HepG2 (cell line): ENCODE data around the gene GRIK4. TPM values are rescaled to one million over a fixed set of nuclear protein-coding genes. Genes with fewer than 3 reads are reported as not detected.

Experiments
- AGO1 ChIP-seq: fragments of 200-400 bp; formaldehyde crosslinking; IDR thresholded peaks from 2 replicates; pipeline ENCODE4 v1.6.1; 2017; ENCODE audit warnings: mild to moderate bottlenecking, low read depth, low read length, moderate library complexity; ENCODE audit not compliant: poor library complexity, severe bottlenecking
- AHR ChIP-seq: IDR thresholded peaks from 2 replicates; pipeline ENCODE4 v1.6.1; 2018; ENCODE audit warnings: missing genetic modification reagents, missing compliant biosample characterization
- ARNT2 ChIP-seq: sonication (generic); formaldehyde crosslinking; IDR thresholded peaks from 2 replicates; pipeline ENCODE4 v1.8.0; 2022; ENCODE audit warnings: mild to moderate bottlenecking, low read depth, missing genetic modification reagents, moderate library complexity
- FIP1L1 ChIP-seq: fragments of 200-400 bp; formaldehyde crosslinking; IDR thresholded peaks from 2 replicates; pipeline ENCODE4 v1.6.1; 2018; ENCODE audit warnings: low read depth, mild to moderate bottlenecking, low read length, moderate library complexity, borderline replicate concordance; ENCODE audit not compliant: insufficient read depth
- FOXK1 ChIP-seq: sonication (generic); formaldehyde crosslinking; IDR thresholded peaks from 2 replicates; pipeline ENCODE4 v1.4.0; 2020; ENCODE audit warnings: low read depth, missing genetic modification reagents, borderline replicate concordance
- GATAD2A ChIP-seq: IDR thresholded peaks from 2 replicates; pipeline ENCODE4 v1.6.1; 2016
- GPN1 ChIP-seq: sonication (generic); formaldehyde crosslinking; IDR thresholded peaks from 2 replicates; pipeline ENCODE4 v1.5.1; 2020; ENCODE audit warnings: missing genetic modification reagents, borderline replicate concordance
- HNRNPL ChIP-seq: fragments of 200-400 bp; formaldehyde crosslinking; IDR thresholded peaks from 2 replicates; pipeline ENCODE4 v1.6.1; 2017; ENCODE audit warnings: mild to moderate bottlenecking, low read depth, low read length
- NCOA1 ChIP-seq: sonication (generic); formaldehyde crosslinking; IDR thresholded peaks from 2 replicates; pipeline ENCODE4 v1.9.0; 2021; ENCODE audit warnings: missing genetic modification reagents
- NFE2L2 ChIP-seq: fragments of 150-350 bp; IDR thresholded peaks from 2 replicates; pipeline ENCODE4 v1.6.1; 2014; ENCODE audit warnings: low read length
- NKX3-1 ChIP-seq: sonication (generic); formaldehyde crosslinking; IDR thresholded peaks from 2 replicates; pipeline ENCODE4 v1.5.0; 2020; ENCODE audit warnings: missing genetic modification reagents
- REPIN1 ChIP-seq: sonication (generic); formaldehyde crosslinking; IDR thresholded peaks from 2 replicates; pipeline ENCODE4 v1.8.0; 2022; ENCODE audit warnings: missing genetic modification reagents, low read depth, mild to moderate bottlenecking, borderline replicate concordance
- SP4 ChIP-seq: sonication (generic); formaldehyde crosslinking; IDR thresholded peaks from 2 replicates; pipeline ENCODE4 v1.8.1; 2023; ENCODE audit warnings: mild to moderate bottlenecking, missing genetic modification reagents
- SRF ChIP-seq: IDR thresholded peaks from 2 replicates; pipeline ENCODE4 v1.6.1; 2011; ENCODE audit warnings: mild to moderate bottlenecking, low read depth, low read length, moderate library complexity
- SRSF1 ChIP-seq: fragments of 200-400 bp; formaldehyde crosslinking; optimal IDR thresholded peaks from 2 replicates; pipeline ENCODE3; 2017; ENCODE audit warnings: mild to moderate bottlenecking, low read depth, low read length, moderate library complexity
- ZFP37 ChIP-seq: sonication (generic); formaldehyde crosslinking; IDR thresholded peaks from 2 replicates; pipeline ENCODE4 v1.4.0; 2020; ENCODE audit warnings: missing genetic modification reagents, borderline replicate concordance
- ZMYM2 ChIP-seq: sonication (generic); formaldehyde crosslinking; IDR thresholded peaks from 2 replicates; pipeline ENCODE4 v1.8.0; 2022; ENCODE audit warnings: mild to moderate bottlenecking, missing genetic modification reagents
- ZNF138 ChIP-seq: sonication (generic); formaldehyde crosslinking; IDR thresholded peaks from 2 replicates; pipeline ENCODE4 v1.5.0; 2020; ENCODE audit warnings: mild to moderate bottlenecking, low read depth, missing genetic modification reagents
- ZNF251 ChIP-seq: sonication (generic); formaldehyde crosslinking; IDR thresholded peaks from 2 replicates; pipeline ENCODE4 v1.9.0; 2021; ENCODE audit warnings: mild to moderate bottlenecking, missing genetic modification reagents
- ZNF3 ChIP-seq: IDR thresholded peaks from 2 replicates; pipeline ENCODE4 v1.7.0; 2017; ENCODE audit warnings: inconsistent platforms
- ZNF484 ChIP-seq: sonication (generic); formaldehyde crosslinking; IDR thresholded peaks from 2 replicates; pipeline ENCODE4 v1.5.1; 2020; ENCODE audit warnings: mild to moderate bottlenecking, low read depth, missing genetic modification reagents, borderline replicate concordance
- ZNF605 ChIP-seq: sonication (generic); formaldehyde crosslinking; IDR thresholded peaks from 2 replicates; pipeline ENCODE4 v1.8.0; 2022; ENCODE audit warnings: mild to moderate bottlenecking, missing genetic modification reagents
- ZSCAN29 ChIP-seq: sonication (generic); formaldehyde crosslinking; conservative IDR thresholded peaks from 2 replicates; pipeline ENCODE4 v1.4.0; 2020; ENCODE audit warnings: mild to moderate bottlenecking, missing genetic modification reagents
- ZZZ3 ChIP-seq: sonication (generic); formaldehyde crosslinking; IDR thresholded peaks from 2 replicates; pipeline ENCODE4 v1.4.0; 2020; ENCODE audit warnings: missing genetic modification reagents, mild to moderate bottlenecking, borderline replicate concordance
- polyA plus RNA-seq, 8 experiments: library from polyadenylated mRNA; depleted of rRNA in 3 of 8; stranded (reverse) in 7 of 8; unstranded in 1 of 8; fragments of >200 nt; fragmentation: Illumina TruSeq in 4 of 8; extraction: Trizol in 4 of 8; gene quantifications; 2 replicates each; pipeline versions ENCODE4 v1.2.1 to v1.2.3, GENCODE V29; 2011 to 2016; ENCODE audit warnings: low read depth in 4 of 8, missing spikeins in 1 of 8, mixed read lengths in 1 of 8; ENCODE audit not compliant: insufficient read depth in 1 of 8
- total RNA-seq, 5 experiments: library from RNA; depleted of rRNA; stranded (reverse); fragments of >200 nt; fragmentation: Illumina TruSeq; extraction: Trizol; gene quantifications; 2 replicates each; pipeline ENCODE4 v1.2.3, GENCODE V29; 2016; ENCODE audit warnings: low read depth in 1 of 5
- TF ChIP-seq, protein P1 (sequence below): sonication (generic); formaldehyde crosslinking; IDR thresholded peaks from 2 replicates; pipeline ENCODE4 v1.9.0; 2022; ENCODE audit warnings: low read depth, missing genetic modification reagents
- TF ChIP-seq, protein P2 (sequence below): sonication (generic); formaldehyde crosslinking; IDR thresholded peaks from 2 replicates; pipeline ENCODE4 v1.4.0; 2020; ENCODE audit warnings: missing genetic modification reagents, low read depth, mild to moderate bottlenecking, borderline replicate concordance
- TF ChIP-seq, protein P3 (sequence below): sonication (generic); formaldehyde crosslinking; IDR thresholded peaks from 2 replicates; pipeline ENCODE4 v1.4.0; 2020; ENCODE audit warnings: missing genetic modification reagents

Gene GRIK4
- total and polyA plus RNA-seq, 2 of the 13 experiments (the other 11 are each of a cell fraction or from before 2014, with no cell fraction given), result 0.04 to 0.07 TPM

DNA sequence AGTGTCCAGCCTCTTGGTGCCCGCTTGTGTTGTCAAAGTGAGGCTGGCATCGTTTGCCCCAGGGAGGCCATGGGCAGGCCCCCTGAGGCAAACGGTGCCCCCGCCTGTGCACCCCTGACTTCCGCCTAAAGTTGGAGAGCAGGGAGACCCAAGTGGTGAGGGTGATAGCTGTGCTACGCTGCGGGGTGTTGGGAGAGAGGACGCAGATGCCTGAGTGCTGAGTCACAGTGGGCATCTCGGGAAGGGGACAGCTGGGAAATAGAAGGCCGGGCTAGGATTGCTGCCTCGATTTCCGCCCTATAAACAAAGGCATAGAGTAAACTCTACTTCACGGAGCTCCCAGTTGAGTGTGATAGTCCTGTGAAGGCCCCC lies 5.8 kb downstream of the GRIK4 start (continued):
- TF ChIP-seq HNRNPL, result 0 out of 2 replicates have a peak, but pooled peaks have one; percentile 54
- no peak for TF ChIP-seq SRF
- 0 out of 2 replicates have a peak, but pooled peaks have one; percentile 4 for TF ChIP-seq GATAD2A (CRISPR knock-in tag)
- TF ChIP-seq ZNF605 (CRISPR knock-in tag), result no peak
- TF ChIP-seq FOXK1 (CRISPR knock-in tag), result no peak
- TF ChIP-seq SRSF1, result no peak
- TF ChIP-seq ZZZ3 (CRISPR knock-in tag), result no peak
- no peak for TF ChIP-seq AGO1
- TF ChIP-seq NCOA1, result no peak
- TF ChIP-seq ZNF3 (CRISPR knock-in tag), result no peak
- no peak for TF ChIP-seq FIP1L1
- TF ChIP-seq SP4 (CRISPR knock-in tag), result no peak
- TF ChIP-seq, protein P1, sequence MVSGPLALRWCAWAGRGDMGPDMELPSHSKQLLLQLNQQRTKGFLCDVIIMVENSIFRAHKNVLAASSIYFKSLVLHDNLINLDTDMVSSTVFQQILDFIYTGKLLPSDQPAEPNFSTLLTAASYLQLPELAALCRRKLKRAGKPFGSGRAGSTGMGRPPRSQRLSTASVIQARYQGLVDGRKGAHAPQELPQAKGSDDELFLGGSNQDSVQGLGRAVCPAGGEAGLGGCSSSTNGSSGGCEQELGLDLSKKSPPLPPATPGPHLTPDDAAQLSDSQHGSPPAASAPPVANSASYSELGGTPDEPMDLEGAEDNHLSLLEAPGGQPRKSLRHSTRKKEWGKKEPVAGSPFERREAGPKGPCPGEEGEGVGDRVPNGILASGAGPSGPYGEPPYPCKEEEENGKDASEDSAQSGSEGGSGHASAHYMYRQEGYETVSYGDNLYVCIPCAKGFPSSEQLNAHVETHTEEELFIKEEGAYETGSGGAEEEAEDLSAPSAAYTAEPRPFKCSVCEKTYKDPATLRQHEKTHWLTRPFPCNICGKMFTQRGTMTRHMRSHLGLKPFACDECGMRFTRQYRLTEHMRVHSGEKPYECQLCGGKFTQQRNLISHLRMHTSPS (CRISPR knock-in tag), result no peak
- 0 out of 2 replicates have a peak, but pooled peaks have one; percentile 1 for TF ChIP-seq REPIN1 (CRISPR knock-in tag)
- no peak for TF ChIP-seq ZNF251 (CRISPR knock-in tag)
- no peak for TF ChIP-seq GPN1 (CRISPR knock-in tag)
- TF ChIP-seq, protein P2, sequence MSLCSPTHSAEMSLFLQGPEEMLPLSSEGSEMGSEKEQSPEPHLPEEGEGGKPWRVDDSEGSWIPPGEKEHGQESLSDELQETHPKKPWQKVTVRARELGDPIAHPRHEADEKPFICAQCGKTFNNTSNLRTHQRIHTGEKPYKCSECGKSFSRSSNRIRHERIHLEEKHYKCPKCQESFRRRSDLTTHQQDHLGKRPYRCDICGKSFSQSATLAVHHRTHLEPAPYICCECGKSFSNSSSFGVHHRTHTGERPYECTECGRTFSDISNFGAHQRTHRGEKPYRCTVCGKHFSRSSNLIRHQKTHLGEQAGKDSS (CRISPR knock-in tag), result no peak
- TF ChIP-seq AHR (CRISPR knock-in tag), result no peak
- TF ChIP-seq ARNT2 (CRISPR knock-in tag), result no peak
- TF ChIP-seq ZNF484, result no peak
- no peak for TF ChIP-seq ZFP37 (CRISPR knock-in tag)
- no peak for TF ChIP-seq ZMYM2 (CRISPR knock-in tag)
- TF ChIP-seq ZNF138 (CRISPR knock-in tag), result no peak
- no peak for TF ChIP-seq NKX3-1 (CRISPR knock-in tag)
- peak; percentile 48; the same call in 1 of the 2 replicates for TF ChIP-seq NFE2L2
- TF ChIP-seq, protein P3, sequence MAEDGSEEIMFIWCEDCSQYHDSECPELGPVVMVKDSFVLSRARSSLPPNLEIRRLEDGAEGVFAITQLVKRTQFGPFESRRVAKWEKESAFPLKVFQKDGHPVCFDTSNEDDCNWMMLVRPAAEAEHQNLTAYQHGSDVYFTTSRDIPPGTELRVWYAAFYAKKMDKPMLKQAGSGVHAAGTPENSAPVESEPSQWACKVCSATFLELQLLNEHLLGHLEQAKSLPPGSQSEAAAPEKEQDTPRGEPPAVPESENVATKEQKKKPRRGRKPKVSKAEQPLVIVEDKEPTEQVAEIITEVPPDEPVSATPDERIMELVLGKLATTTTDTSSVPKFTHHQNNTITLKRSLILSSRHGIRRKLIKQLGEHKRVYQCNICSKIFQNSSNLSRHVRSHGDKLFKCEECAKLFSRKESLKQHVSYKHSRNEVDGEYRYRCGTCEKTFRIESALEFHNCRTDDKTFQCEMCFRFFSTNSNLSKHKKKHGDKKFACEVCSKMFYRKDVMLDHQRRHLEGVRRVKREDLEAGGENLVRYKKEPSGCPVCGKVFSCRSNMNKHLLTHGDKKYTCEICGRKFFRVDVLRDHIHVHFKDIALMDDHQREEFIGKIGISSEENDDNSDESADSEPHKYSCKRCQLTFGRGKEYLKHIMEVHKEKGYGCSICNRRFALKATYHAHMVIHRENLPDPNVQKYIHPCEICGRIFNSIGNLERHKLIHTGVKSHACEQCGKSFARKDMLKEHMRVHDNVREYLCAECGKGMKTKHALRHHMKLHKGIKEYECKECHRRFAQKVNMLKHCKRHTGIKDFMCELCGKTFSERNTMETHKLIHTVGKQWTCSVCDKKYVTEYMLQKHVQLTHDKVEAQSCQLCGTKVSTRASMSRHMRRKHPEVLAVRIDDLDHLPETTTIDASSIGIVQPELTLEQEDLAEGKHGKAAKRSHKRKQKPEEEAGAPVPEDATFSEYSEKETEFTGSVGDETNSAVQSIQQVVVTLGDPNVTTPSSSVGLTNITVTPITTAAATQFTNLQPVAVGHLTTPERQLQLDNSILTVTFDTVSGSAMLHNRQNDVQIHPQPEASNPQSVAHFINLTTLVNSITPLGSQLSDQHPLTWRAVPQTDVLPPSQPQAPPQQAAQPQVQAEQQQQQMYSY (CRISPR knock-in tag), result no peak
- TF ChIP-seq ZSCAN29 (CRISPR knock-in tag), result no peak
